ENCODE data around the gene MTUS2. TPM values are rescaled to one million over a fixed set of nuclear protein-coding genes. Genes with fewer than 3 reads are reported as not detected.

The MTUS2 gene
- polyA plus RNA-seq, 1 donor from 2014 or later = 4.4 TPM

DNA sequence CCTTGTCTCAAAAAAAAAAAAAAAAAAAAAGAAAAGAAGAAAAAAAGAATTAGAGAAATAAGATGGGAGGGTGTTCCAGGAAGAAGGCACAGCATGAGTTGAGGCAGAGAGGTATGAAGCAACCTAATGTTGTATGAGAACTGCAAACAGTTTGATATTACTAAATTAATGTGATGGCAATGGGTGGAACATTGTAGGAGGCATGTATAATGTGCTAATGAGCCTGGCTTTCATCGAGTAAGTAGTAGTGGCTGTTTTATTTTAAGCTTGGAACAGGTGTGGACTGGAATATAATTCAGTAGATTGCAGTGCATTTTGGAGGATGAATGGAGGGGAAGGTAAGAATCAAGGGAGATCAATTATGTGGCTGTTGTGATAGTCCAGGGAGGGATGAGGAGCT lies 156.1 kb downstream of the MTUS2 start:
- H3K27me3 ChIP-seq (ENCODE audit: insufficient read depth, low read depth, low read length) = no peaks in the 10 kb centered on the region
- no peak overlapping the region for H2AFZ ChIP-seq (ENCODE audit: low read depth, low read length)
- no peak overlapping the region for H3K9ac ChIP-seq (ENCODE audit: low read length)
- no peak overlapping the region for H3K27ac ChIP-seq (ENCODE audit: low read length)
- no peaks in the 10 kb centered on the region for H3K36me3 ChIP-seq (ENCODE audit: insufficient read depth, low read length)
- H3K9me2 ChIP-seq (ENCODE audit: insufficient read depth, low read length) = no peaks in the 10 kb centered on the region
- H3K9me3 ChIP-seq (ENCODE audit: low read length) = no peaks in the 10 kb centered on the region
- TF ChIP-seq, protein P1, sequence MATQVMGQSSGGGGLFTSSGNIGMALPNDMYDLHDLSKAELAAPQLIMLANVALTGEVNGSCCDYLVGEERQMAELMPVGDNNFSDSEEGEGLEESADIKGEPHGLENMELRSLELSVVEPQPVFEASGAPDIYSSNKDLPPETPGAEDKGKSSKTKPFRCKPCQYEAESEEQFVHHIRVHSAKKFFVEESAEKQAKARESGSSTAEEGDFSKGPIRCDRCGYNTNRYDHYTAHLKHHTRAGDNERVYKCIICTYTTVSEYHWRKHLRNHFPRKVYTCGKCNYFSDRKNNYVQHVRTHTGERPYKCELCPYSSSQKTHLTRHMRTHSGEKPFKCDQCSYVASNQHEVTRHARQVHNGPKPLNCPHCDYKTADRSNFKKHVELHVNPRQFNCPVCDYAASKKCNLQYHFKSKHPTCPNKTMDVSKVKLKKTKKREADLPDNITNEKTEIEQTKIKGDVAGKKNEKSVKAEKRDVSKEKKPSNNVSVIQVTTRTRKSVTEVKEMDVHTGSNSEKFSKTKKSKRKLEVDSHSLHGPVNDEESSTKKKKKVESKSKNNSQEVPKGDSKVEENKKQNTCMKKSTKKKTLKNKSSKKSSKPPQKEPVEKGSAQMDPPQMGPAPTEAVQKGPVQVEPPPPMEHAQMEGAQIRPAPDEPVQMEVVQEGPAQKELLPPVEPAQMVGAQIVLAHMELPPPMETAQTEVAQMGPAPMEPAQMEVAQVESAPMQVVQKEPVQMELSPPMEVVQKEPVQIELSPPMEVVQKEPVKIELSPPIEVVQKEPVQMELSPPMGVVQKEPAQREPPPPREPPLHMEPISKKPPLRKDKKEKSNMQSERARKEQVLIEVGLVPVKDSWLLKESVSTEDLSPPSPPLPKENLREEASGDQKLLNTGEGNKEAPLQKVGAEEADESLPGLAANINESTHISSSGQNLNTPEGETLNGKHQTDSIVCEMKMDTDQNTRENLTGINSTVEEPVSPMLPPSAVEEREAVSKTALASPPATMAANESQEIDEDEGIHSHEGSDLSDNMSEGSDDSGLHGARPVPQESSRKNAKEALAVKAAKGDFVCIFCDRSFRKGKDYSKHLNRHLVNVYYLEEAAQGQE (IDR thresholded peaks at IDR 0.05; ENCODE audit: borderline replicate concordance) = no peak
- TF ChIP-seq EP300 (conservative IDR thresholded peaks at IDR 0.05; ENCODE audit: poor library complexity, severe bottlenecking) (no peak), MXI1 (conservative IDR thresholded peaks at IDR 0.05; ENCODE audit: poor library complexity, severe bottlenecking) (no peak), POLR2AphosphoS5 (IDR thresholded peaks at IDR 0.05) (no peak), TAF1 (IDR thresholded peaks at IDR 0.05; ENCODE audit: low read depth) (no peak), RAD21 (conservative IDR thresholded peaks at IDR 0.05) (no peak), SMC3 (conservative IDR thresholded peaks at IDR 0.05; ENCODE audit: poor library complexity) (no peak), EZH2 (IDR thresholded peaks at IDR 0.05; ENCODE audit: borderline replicate concordance, insufficient read depth, low read length, poor library complexity, severe bottlenecking) (no peak)
- TF ChIP-seq, protein P2, sequence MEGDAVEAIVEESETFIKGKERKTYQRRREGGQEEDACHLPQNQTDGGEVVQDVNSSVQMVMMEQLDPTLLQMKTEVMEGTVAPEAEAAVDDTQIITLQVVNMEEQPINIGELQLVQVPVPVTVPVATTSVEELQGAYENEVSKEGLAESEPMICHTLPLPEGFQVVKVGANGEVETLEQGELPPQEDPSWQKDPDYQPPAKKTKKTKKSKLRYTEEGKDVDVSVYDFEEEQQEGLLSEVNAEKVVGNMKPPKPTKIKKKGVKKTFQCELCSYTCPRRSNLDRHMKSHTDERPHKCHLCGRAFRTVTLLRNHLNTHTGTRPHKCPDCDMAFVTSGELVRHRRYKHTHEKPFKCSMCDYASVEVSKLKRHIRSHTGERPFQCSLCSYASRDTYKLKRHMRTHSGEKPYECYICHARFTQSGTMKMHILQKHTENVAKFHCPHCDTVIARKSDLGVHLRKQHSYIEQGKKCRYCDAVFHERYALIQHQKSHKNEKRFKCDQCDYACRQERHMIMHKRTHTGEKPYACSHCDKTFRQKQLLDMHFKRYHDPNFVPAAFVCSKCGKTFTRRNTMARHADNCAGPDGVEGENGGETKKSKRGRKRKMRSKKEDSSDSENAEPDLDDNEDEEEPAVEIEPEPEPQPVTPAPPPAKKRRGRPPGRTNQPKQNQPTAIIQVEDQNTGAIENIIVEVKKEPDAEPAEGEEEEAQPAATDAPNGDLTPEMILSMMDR (IDR thresholded peaks at IDR 0.05; ENCODE audit: poor library complexity, severe bottlenecking) = no peak
- H3K4me2 ChIP-seq (ENCODE audit: low read length) = no peak overlapping the region
- H3F3A ChIP-seq (ENCODE audit: insufficient read depth, low read length, poor library complexity, severe bottlenecking) = no peaks in the 10 kb centered on the region
- no peak overlapping the region for H3K4me3 ChIP-seq (ENCODE audit: low read length)
- no peaks in the 10 kb centered on the region for H3K79me2 ChIP-seq (replicated peaks; ENCODE audit: insufficient read depth, low read length)
- no peaks in the 10 kb centered on the region for H4K20me1 ChIP-seq (ENCODE audit: insufficient read depth)

DNA sequence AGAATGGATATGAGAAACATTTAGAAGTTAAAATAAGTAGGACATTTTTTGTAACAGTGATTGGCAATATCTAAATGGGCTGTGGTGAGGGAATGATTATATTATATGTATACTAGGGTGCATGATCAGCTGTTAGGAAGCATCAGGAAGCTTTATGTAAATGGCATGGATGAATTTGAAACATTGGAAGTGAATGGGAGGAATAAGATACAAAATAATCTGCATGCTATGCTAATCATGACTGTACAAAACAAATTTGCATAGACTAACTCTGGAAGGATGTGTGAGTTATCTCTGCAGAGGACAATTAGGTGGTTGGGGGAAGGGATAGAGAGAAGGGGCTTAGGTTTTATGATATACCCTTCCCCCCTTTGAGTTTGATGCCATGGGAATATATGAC lies 156.5 kb downstream of the MTUS2 start:
- Histone ChIP-seq H3K9me2 (ENCODE audit: insufficient read depth, low read length) (no peaks in the 10 kb centered on the region), H3K27ac (ENCODE audit: low read length) (no peak overlapping the region), H3F3A (ENCODE audit: insufficient read depth, low read length, poor library complexity, severe bottlenecking) (no peaks in the 10 kb centered on the region), H3K9ac (ENCODE audit: low read length) (no peak overlapping the region), H3K4me3 (ENCODE audit: low read length) (no peak overlapping the region), H2AFZ (ENCODE audit: low read depth, low read length) (no peak overlapping the region), H3K79me2 (replicated peaks; ENCODE audit: insufficient read depth, low read length) (no peaks in the 10 kb centered on the region), H3K4me2 (ENCODE audit: low read length) (no peak overlapping the region), H3K36me3 (ENCODE audit: insufficient read depth, low read length) (no peaks in the 10 kb centered on the region), H3K27me3 (ENCODE audit: insufficient read depth, low read depth, low read length) (no peaks in the 10 kb centered on the region), H4K20me1 (ENCODE audit: insufficient read depth) (no peaks in the 10 kb centered on the region), H3K9me3 (ENCODE audit: low read length) (no peaks in the 10 kb centered on the region)
- TF ChIP-seq RAD21 (conservative IDR thresholded peaks at IDR 0.05) = no peak
- no peak for TF ChIP-seq EZH2 (IDR thresholded peaks at IDR 0.05; ENCODE audit: borderline replicate concordance, insufficient read depth, low read length, poor library complexity, severe bottlenecking)
- no peak for TF ChIP-seq SMC3 (conservative IDR thresholded peaks at IDR 0.05; ENCODE audit: poor library complexity)
- TF ChIP-seq, protein P1 (IDR thresholded peaks at IDR 0.05; ENCODE audit: borderline replicate concordance) = no peak
- TF ChIP-seq TAF1 (IDR thresholded peaks at IDR 0.05; ENCODE audit: low read depth) = no peak
- TF ChIP-seq MXI1 (conservative IDR thresholded peaks at IDR 0.05; ENCODE audit: poor library complexity, severe bottlenecking) = no peak
- TF ChIP-seq EP300 (conservative IDR thresholded peaks at IDR 0.05; ENCODE audit: poor library complexity, severe bottlenecking) = no peak
- TF ChIP-seq, protein P2 (IDR thresholded peaks at IDR 0.05; ENCODE audit: poor library complexity, severe bottlenecking) = no peak
- TF ChIP-seq POLR2AphosphoS5 (IDR thresholded peaks at IDR 0.05) = no peak

All from neural cell (in vitro differentiated cells).